Astrocyte (in vitro differentiated cells and primary cell): ENCODE data around the gene PTPRN2. TPM values are rescaled to one million over a fixed set of nuclear protein-coding genes. Genes with fewer than 3 reads are reported as not detected.

ENCODE experiments used
- DNase-seq: peaks from one replicate; pipeline ENCODE4 v3.0.0-alpha.2; 2010; ENCODE audit warnings: low read depth
- FAIRE-seq: peaks from 2 replicates; lab custom pipeline; 2011; peaks lifted over from hg19 to GRCh38; lab: Jason Lieb, UNC
- H2AFZ ChIP-seq: 2 replicates; pipeline ENCODE4 v1.6.0; 2012; ENCODE audit warnings: low read depth, low read length, inconsistent platforms
- H3K27ac ChIP-seq: 2 replicates; pipeline ENCODE4 v1.5.1; 2011; ENCODE audit warnings: low read depth, low read length, inconsistent platforms
- H3K27me3 ChIP-seq: 2 replicates; pipeline ENCODE4 v1.6.0; 2011; ENCODE audit warnings: low read length, inconsistent platforms; ENCODE audit not compliant: insufficient read depth
- H3K36me3 ChIP-seq: 2 replicates; pipeline ENCODE4 v1.5.1; 2011; ENCODE audit warnings: low read length, inconsistent platforms; ENCODE audit not compliant: insufficient read depth
- H3K4me1 ChIP-seq: 2 replicates; pipeline ENCODE4 v1.5.1; 2011; ENCODE audit warnings: low read length, inconsistent platforms; ENCODE audit not compliant: insufficient read depth
- H3K4me2 ChIP-seq: 2 replicates; pipeline ENCODE4 v1.6.0; 2012; ENCODE audit warnings: low read length, inconsistent platforms
- H3K4me3 ChIP-seq: 2 replicates; pipeline ENCODE4 v1.5.1; 2011; ENCODE audit warnings: low read depth, mild to moderate bottlenecking, low read length, inconsistent platforms; ENCODE audit not compliant: insufficient read depth
- H3K79me2 ChIP-seq: 2 replicates; pipeline ENCODE4 v1.6.0; 2012; ENCODE audit warnings: mild to moderate bottlenecking, low read length, inconsistent platforms; ENCODE audit not compliant: insufficient read depth
- H3K9ac ChIP-seq: 2 replicates; pipeline ENCODE4 v1.6.0; 2012; ENCODE audit warnings: mild to moderate bottlenecking, low read length, inconsistent platforms
- H3K9me3 ChIP-seq: 2 replicates; pipeline ENCODE4 v1.5.1; 2012; ENCODE audit warnings: low read depth, mild to moderate bottlenecking, low read length, inconsistent platforms; ENCODE audit not compliant: insufficient read depth
- H4K20me1 ChIP-seq: 2 replicates; pipeline ENCODE4 v1.6.0; 2012; ENCODE audit warnings: low read length, inconsistent platforms; ENCODE audit not compliant: insufficient read depth
- H3K27ac Mint-ChIP-seq: one replicate; pipeline ENCODE4 v1.8.0; 2021; ENCODE audit warnings: mild to moderate bottlenecking, mixed read lengths; ENCODE audit not compliant: unreplicated experiment
- H3K27me3 Mint-ChIP-seq: one replicate; pipeline ENCODE4 v1.8.0; 2021; ENCODE audit warnings: low read depth, mixed read lengths; ENCODE audit not compliant: unreplicated experiment
- H3K36me3 Mint-ChIP-seq: one replicate; pipeline ENCODE4 v1.8.0; 2021; ENCODE audit warnings: low read depth, mixed read lengths; ENCODE audit not compliant: unreplicated experiment
- H3K4me1 Mint-ChIP-seq: one replicate; pipeline ENCODE4 v1.8.0; 2021; ENCODE audit warnings: low read depth, mixed read lengths; ENCODE audit not compliant: unreplicated experiment
- H3K4me3 Mint-ChIP-seq: one replicate; pipeline ENCODE4 v1.8.0; 2021; ENCODE audit warnings: mild to moderate bottlenecking, moderate library complexity, mixed read lengths; ENCODE audit not compliant: unreplicated experiment
- H3K9me3 Mint-ChIP-seq: one replicate; pipeline ENCODE4 v1.8.0; 2021; ENCODE audit warnings: mild to moderate bottlenecking, mixed read lengths; ENCODE audit not compliant: unreplicated experiment
- EZH2 ChIP-seq: IDR thresholded peaks from 2 replicates; pipeline ENCODE4 v1.6.1; 2012; ENCODE audit warnings: mild to moderate bottlenecking, low read length, inconsistent platforms; ENCODE audit not compliant: insufficient read depth
- total RNA-seq: library from RNA; stranded (reverse); gene quantifications from 2 replicates; pipeline ENCODE4 v1.2.1, GENCODE V29; 2021
- TF ChIP-seq, protein P1 (sequence below): IDR thresholded peaks from 2 replicates; pipeline ENCODE4 v1.5.1; 2011; ENCODE audit warnings: low read depth, mild to moderate bottlenecking, inconsistent platforms, low read length, moderate library complexity; ENCODE audit not compliant: insufficient read depth

Gene PTPRN2
- total RNA-seq, 1 donor from 2014 or later = 0.09 TPM

DNA sequence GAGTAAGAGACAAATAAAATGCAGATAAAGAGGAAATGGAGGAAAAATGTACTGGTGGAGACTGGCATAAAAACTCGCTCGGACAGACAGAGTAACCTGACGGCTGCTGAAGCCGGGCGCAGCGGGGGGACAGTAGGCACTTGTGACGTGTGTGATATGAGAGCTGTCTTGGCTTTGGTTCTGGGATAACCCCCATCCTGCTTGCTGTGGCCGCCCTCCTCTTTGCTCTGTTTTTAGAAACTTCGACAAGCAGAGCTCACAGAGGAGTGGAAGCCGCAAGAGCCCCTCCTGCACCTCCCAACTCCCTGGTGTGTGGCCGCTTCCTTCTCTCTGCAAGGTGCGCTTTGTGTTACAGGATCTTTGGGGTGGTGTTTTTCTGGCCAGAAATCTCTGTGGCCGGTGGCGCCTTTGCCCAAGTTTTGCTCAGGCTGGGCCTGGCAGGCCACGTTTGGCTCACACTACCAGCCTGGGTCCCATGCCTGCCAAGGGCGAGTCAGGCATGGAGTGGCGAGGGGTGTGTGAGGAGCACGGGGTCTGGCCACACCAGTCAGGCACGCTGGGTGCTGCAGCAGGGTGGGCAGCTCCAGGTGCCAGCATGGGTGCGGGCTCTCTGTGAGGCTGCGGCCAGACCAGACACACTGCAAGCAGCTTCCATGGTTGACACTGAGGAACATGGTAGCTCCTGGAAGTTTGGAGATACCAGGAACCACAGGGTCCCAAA lies 982.8 kb downstream of the PTPRN2 start:
- no peak overlapping the region for H3K4me3 ChIP-seq
- no peak overlapping the region for H3K9ac ChIP-seq
- no peaks in the 10 kb centered on the region for H4K20me1 ChIP-seq
- no peak for TF ChIP-seq EZH2
- TF ChIP-seq, protein P1, sequence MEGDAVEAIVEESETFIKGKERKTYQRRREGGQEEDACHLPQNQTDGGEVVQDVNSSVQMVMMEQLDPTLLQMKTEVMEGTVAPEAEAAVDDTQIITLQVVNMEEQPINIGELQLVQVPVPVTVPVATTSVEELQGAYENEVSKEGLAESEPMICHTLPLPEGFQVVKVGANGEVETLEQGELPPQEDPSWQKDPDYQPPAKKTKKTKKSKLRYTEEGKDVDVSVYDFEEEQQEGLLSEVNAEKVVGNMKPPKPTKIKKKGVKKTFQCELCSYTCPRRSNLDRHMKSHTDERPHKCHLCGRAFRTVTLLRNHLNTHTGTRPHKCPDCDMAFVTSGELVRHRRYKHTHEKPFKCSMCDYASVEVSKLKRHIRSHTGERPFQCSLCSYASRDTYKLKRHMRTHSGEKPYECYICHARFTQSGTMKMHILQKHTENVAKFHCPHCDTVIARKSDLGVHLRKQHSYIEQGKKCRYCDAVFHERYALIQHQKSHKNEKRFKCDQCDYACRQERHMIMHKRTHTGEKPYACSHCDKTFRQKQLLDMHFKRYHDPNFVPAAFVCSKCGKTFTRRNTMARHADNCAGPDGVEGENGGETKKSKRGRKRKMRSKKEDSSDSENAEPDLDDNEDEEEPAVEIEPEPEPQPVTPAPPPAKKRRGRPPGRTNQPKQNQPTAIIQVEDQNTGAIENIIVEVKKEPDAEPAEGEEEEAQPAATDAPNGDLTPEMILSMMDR = no peak
- H3K9me3 ChIP-seq = no peaks in the 10 kb centered on the region
- Mint-ChIP-seq H3K27ac (no peak overlapping the region), H3K4me3 (no peak overlapping the region), H3K4me1 (no peaks in the 10 kb centered on the region), H3K27me3 (no peaks in the 10 kb centered on the region), H3K36me3 (no peaks in the 10 kb centered on the region), H3K9me3 (peaks cover 37% of the 10 kb centered on the region)
- H3K4me2 ChIP-seq = no peak overlapping the region
- FAIRE-seq = no peak
- no peaks in the 10 kb centered on the region for H3K27me3 ChIP-seq
- H3K27ac ChIP-seq = no peak overlapping the region
- no peaks in the 10 kb centered on the region for H3K79me2 ChIP-seq
- H2AFZ ChIP-seq = no peak overlapping the region
- DNase-seq = no peak
- H3K4me1 ChIP-seq = no peaks in the 10 kb centered on the region
- H3K36me3 ChIP-seq = no peaks in the 10 kb centered on the region

DNA sequence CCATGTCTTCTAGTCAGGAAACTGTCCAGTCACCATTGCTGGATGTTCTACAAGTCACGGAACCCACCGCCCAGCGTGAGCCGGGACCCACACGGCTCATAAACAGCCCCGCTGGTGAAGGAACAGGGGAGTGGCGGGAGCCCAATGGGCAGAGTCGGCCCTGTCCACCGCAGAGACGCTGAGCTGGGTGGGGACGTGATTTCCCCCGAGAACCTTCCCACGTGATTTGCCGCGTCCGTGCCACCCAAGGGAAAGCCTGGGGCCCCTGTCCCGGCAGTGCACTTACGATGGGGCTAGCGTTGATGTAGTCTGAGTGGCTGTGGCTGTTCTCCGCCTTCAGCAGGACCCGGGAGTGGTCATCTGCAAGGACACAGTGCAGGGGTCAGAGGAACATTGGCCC lies 983.9 kb downstream of the PTPRN2 start:
- no peak overlapping the region for H3K4me3 Mint-ChIP-seq
- Histone ChIP-seq H3K27me3 (no peaks in the 10 kb centered on the region), H3K9ac (no peak overlapping the region), H4K20me1 (no peaks in the 10 kb centered on the region), H3K4me1 (no peaks in the 10 kb centered on the region), H3K9me3 (no peaks in the 10 kb centered on the region), H3K4me2 (no peak overlapping the region), H3K79me2 (no peaks in the 10 kb centered on the region), H3K27ac (no peak overlapping the region), H3K4me3 (no peak overlapping the region), H2AFZ (no peak overlapping the region), H3K36me3 (no peaks in the 10 kb centered on the region)
- TF ChIP-seq EZH2 = no peak
- TF ChIP-seq, protein P1 = no peak
- no peak overlapping the region for H3K27ac Mint-ChIP-seq
- DNase-seq = no peak
- H3K36me3 Mint-ChIP-seq = no peaks in the 10 kb centered on the region
- no peak for FAIRE-seq
- H3K27me3 Mint-ChIP-seq = no peaks in the 10 kb centered on the region
- peaks cover 28% of the 10 kb centered on the region for H3K9me3 Mint-ChIP-seq
- no peaks in the 10 kb centered on the region for H3K4me1 Mint-ChIP-seq

DNA sequence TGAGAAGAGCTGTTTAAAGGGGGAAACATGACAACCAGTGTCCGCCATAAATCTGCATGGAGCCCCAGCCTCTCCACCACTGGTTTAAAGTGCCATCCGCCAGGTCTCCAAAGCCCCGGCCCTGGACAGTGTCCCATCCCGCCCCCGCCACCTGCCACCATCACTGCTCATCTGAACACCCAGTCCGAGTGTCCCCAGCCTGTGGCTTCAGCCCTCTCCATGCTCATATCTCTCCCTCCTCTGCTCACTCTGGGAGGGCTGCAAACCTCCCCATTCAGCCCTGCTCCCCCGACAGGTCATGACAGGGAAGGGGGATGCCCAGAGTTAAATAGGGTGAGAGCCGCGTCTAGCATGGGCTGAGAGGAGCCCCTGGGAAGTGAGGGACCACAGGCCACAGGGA lies 984.6 kb downstream of the PTPRN2 start:
- no peaks in the 10 kb centered on the region for H4K20me1 ChIP-seq
- H2AFZ ChIP-seq = no peak overlapping the region
- H3K27ac ChIP-seq = no peak overlapping the region
- no peak overlapping the region for H3K4me3 ChIP-seq
- Mint-ChIP-seq H3K9me3 (peaks cover 22% of the 10 kb centered on the region), H3K36me3 (no peaks in the 10 kb centered on the region), H3K4me1 (no peaks in the 10 kb centered on the region), H3K27me3 (no peaks in the 10 kb centered on the region), H3K4me3 (no peak overlapping the region), H3K27ac (no peak overlapping the region)
- no peaks in the 10 kb centered on the region for H3K9me3 ChIP-seq
- DNase-seq (no peak), FAIRE-seq (no peak)
- no peaks in the 10 kb centered on the region for H3K36me3 ChIP-seq
- TF ChIP-seq, protein P1 = no peak
- no peak for TF ChIP-seq EZH2
- no peak overlapping the region for H3K9ac ChIP-seq
- H3K27me3 ChIP-seq = no peaks in the 10 kb centered on the region
- H3K4me1 ChIP-seq = no peaks in the 10 kb centered on the region
- H3K79me2 ChIP-seq = no peaks in the 10 kb centered on the region
- no peak overlapping the region for H3K4me2 ChIP-seq
